Parathyroid adenoma (tissue), 2 donors: ENCODE data around the gene SDF4.

Experiments
- H2AFZ ChIP-seq: fragments of 300-600 bp; sonication (generic); one replicate; pipeline ENCODE4 v1.7.0; 2017; ENCODE audit warnings: antibody characterized with exemption, mild to moderate bottlenecking
- H3K27ac ChIP-seq: fragments of 300-600 bp; sonication (generic); one replicate; pipeline ENCODE4 v1.7.0; 2017
- H3K27me3 ChIP-seq: fragments of 300-600 bp; sonication (generic); one replicate; pipeline ENCODE4 v1.7.0; 2017; ENCODE audit warnings: low read length; ENCODE audit not compliant: control insufficient read depth, insufficient read depth
- H3K36me3 ChIP-seq: fragments of 300-600 bp; sonication (generic); one replicate; pipeline ENCODE4 v1.7.0; 2017; ENCODE audit warnings: low read length; ENCODE audit not compliant: control insufficient read depth, insufficient read depth
- H3K4me1 ChIP-seq: fragments of 300-600 bp; sonication (generic); one replicate; pipeline ENCODE4 v1.7.0; 2017; ENCODE audit warnings: control low read depth
- H3K4me2 ChIP-seq: fragments of 300-600 bp; sonication (generic); one replicate; pipeline ENCODE4 v1.7.0; 2017; ENCODE audit warnings: low read length
- H3K4me3 ChIP-seq: fragments of 300-600 bp; sonication (generic); one replicate; pipeline ENCODE4 v1.7.0; 2017; ENCODE audit warnings: low read depth, low read length
- H3K79me2 ChIP-seq: fragments of 300-600 bp; sonication (generic); one replicate; pipeline ENCODE4 v1.7.0; 2017; ENCODE audit warnings: control low read depth
- H3K9ac ChIP-seq: fragments of 300-600 bp; sonication (generic); one replicate; pipeline ENCODE4 v1.7.0; 2017; ENCODE audit warnings: mild to moderate bottlenecking
- H3K9me3 ChIP-seq: fragments of 300-600 bp; sonication (generic); one replicate; pipeline ENCODE4 v1.7.0; 2017; ENCODE audit warnings: low read length; ENCODE audit not compliant: control insufficient read depth
- TF ChIP-seq, protein P1 (sequence below): fragments of 300-600 bp; sonication (generic); IDR thresholded peaks from one replicate; pipeline ENCODE4 v1.7.0; 2017; ENCODE audit warnings: antibody characterized with exemption, mild to moderate bottlenecking
- donor health status: primary hyperparathyroidism.

SDF4 gene

DNA sequence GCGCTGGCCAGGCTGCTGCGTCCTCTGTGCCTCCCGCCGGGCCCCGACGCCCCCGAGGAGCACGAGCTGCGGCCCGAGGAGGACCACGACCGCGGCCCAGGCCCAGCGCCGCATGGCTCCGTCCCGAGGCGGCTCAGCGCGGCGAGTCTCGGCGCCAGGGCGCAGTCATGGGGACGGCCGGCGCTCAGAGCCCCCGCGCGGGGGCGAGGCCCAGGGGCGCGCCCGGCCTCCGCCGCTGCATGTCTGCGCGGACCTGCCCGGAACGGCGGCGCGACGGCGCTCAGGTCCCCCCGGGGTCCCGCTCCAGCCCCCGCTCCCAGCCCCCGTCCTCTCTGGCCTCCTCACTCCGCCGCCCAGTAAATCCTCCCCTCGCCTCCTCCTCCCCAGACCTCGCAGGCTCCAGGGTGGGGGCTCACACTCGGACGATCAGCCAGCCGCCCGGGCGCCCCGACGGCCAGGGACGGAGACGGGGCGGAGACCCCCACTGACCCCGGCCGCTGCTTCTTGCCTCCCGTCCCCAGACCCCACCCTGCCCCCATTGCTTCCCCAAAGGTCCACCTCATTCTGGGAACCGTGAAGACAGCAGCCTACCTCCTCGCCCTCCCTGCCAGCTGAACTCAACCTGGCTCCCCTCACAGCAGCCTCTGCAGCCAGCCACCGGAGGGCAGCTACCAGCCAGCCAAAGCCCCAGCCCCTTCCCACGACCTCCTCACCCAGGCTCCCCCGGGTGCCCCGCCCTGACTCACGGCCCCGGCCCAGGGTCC, 15.0 kb upstream of the SDF4 start, which contains the start of gene C1QTNF12:
Gene C1QTNF12, minus strand, starts transcription at position 146 of the 764 bp plus-strand sequence. Its CDS starts 32 bp downstream, at position 114.
- H3K9ac ChIP-seq: no peak within 1 kb of the TSS
- H3K36me3 ChIP-seq: no peaks in the 10 kb centered on the region
- no peak within 1 kb of the TSS for H2AFZ ChIP-seq
- no peak within 1 kb of the TSS for H3K4me2 ChIP-seq
- H3K9me3 ChIP-seq: no peaks in the 10 kb centered on the region
- H3K4me1 ChIP-seq: no peaks in the 10 kb centered on the region
- no peaks in the 10 kb centered on the region for H3K79me2 ChIP-seq
- TF ChIP-seq, protein P1, sequence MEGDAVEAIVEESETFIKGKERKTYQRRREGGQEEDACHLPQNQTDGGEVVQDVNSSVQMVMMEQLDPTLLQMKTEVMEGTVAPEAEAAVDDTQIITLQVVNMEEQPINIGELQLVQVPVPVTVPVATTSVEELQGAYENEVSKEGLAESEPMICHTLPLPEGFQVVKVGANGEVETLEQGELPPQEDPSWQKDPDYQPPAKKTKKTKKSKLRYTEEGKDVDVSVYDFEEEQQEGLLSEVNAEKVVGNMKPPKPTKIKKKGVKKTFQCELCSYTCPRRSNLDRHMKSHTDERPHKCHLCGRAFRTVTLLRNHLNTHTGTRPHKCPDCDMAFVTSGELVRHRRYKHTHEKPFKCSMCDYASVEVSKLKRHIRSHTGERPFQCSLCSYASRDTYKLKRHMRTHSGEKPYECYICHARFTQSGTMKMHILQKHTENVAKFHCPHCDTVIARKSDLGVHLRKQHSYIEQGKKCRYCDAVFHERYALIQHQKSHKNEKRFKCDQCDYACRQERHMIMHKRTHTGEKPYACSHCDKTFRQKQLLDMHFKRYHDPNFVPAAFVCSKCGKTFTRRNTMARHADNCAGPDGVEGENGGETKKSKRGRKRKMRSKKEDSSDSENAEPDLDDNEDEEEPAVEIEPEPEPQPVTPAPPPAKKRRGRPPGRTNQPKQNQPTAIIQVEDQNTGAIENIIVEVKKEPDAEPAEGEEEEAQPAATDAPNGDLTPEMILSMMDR: no peak
- no peak within 1 kb of the TSS for H3K4me3 ChIP-seq
- no peak within 1 kb of the TSS for H3K27ac ChIP-seq
- H3K27me3 ChIP-seq: no peaks in the 10 kb centered on the region

DNA sequence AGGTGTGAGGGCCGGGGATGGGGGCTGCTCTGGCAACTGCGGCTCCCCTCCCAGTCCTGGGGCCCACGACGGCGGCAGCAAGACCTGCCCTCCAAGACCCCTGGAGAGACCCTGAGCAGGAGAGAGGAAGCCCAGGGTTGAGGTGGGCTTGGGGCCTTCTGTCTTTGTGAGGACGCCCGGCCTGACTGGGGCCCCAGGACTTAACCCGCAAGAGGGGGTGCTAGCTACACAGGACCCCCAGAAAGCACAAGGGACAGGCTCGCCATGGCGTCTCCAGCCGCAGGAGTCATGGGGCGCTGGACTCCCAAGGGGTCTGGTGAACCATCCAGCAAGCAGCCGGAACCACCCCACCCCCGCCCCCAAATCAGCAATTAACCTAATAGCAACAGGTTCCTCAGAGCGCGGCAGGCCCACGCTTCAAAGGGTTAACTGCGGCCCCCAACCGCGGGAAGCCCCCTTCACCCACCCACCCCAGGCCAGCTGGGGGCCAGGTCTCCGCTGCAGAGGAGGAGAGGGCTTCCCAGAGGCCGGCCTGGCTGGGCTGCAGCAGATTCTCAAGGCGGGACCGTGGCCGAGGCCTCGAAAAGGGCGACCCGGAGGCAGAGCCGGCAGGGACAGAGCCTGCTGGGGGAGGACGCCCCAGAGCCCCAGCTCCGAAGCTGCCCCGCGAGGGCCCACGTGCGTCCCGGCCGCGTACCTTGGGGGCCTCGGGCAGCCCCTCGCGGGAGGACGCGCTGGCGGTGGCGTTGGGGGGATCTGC, 14.2 kb upstream of the SDF4 start:
- H2AFZ ChIP-seq: no peak overlapping the region
- H3K9me3 ChIP-seq: no peaks in the 10 kb centered on the region
- H3K4me2 ChIP-seq: no peak overlapping the region
- H3K79me2 ChIP-seq: no peaks in the 10 kb centered on the region
- no peak overlapping the region for H3K9ac ChIP-seq
- H3K36me3 ChIP-seq: no peaks in the 10 kb centered on the region
- no peaks in the 10 kb centered on the region for H3K4me1 ChIP-seq
- no peak overlapping the region for H3K4me3 ChIP-seq
- TF ChIP-seq, protein P1: no peak
- H3K27ac ChIP-seq: no peak overlapping the region
- H3K27me3 ChIP-seq: no peaks in the 10 kb centered on the region

DNA sequence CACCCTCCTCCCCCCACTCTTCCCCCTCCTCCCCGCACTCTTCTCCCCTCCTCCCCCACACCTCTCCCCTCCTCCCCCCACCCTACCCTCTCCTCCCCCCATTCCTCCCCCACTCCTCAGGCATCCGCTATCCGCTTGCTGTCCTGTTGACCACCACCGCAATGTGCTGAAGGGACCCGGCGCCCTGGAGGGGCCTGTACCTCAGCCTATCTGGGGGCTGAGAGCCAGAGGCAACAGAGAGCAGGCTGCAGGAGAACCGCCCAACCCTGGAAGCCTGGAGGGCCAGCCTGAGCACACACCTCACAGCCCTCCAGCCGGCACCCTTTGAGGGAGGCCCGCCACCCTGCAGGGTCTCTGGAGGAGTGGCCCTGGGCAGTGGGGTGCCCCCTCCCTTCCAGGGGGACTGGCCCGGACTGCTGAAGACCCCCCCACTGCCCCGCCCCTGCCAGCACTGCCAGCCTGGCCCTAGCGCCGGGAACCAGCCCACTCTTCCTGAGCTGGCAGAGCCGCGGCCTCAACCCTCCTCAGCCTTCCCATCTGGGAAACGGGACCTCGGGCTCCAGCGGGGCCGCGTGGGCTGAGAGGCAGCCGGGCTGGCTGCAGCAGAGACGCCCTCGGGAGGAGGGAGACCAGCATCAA, 13.5 kb upstream of the SDF4 start:
- Histone ChIP-seq H3K4me1 (no peaks in the 10 kb centered on the region), H3K9ac (no peak overlapping the region), H2AFZ (no peak overlapping the region), H3K4me2 (no peak overlapping the region), H3K27ac (no peak overlapping the region), H3K27me3 (no peaks in the 10 kb centered on the region), H3K79me2 (no peaks in the 10 kb centered on the region), H3K9me3 (no peaks in the 10 kb centered on the region), H3K36me3 (no peaks in the 10 kb centered on the region), H3K4me3 (no peak overlapping the region)
- TF ChIP-seq, protein P1: no peak

DNA sequence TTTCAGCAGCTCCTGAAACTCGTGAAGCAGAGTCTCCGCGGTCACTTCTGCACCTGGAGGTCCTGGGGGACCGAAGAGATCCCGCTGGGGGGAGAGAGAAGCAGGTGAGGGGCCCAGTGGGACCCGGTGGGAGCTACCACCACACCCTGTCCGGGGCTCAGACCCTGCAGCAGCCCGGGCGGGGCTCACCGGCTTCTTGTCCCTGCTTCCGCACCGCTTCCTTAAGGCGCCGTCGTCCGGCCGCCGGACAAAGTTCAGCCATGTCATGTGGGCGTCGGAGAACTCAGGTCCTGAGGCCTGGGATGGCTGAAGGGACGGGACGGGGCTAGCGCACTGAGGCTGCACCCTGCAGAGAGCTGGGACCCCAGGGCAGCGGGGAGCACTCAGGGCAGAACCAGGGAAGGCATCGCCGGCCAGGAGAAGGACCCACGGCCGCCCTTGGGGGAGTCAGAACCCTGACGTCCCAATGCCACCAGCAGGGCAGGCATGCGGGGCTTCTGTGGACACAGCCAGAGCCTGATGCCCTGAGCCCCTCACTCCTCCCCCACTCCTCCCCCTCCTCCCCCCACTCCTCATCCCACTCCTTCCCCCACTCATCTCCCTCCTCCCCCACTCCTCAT, 12.5 kb upstream of the SDF4 start:
- Histone ChIP-seq H3K4me1 (no peaks in the 10 kb centered on the region), H3K9ac (no peak overlapping the region), H3K79me2 (no peaks in the 10 kb centered on the region), H2AFZ (no peak overlapping the region), H3K4me2 (no peak overlapping the region), H3K4me3 (no peak overlapping the region), H3K36me3 (no peaks in the 10 kb centered on the region), H3K9me3 (no peaks in the 10 kb centered on the region), H3K27ac (no peak overlapping the region), H3K27me3 (no peaks in the 10 kb centered on the region)
- TF ChIP-seq, protein P1: no peak
